ENCODE data around the gene CPNE1. TPM values are rescaled to one million over a fixed set of nuclear protein-coding genes. Genes with fewer than 3 reads are reported as not detected.

Gene CPNE1
- total RNA-seq, 5 donors from 2014 or later (not counting 1 experiment from before 2014, with no cell fraction given) = 284 to 408 (median 324) TPM

DNA sequence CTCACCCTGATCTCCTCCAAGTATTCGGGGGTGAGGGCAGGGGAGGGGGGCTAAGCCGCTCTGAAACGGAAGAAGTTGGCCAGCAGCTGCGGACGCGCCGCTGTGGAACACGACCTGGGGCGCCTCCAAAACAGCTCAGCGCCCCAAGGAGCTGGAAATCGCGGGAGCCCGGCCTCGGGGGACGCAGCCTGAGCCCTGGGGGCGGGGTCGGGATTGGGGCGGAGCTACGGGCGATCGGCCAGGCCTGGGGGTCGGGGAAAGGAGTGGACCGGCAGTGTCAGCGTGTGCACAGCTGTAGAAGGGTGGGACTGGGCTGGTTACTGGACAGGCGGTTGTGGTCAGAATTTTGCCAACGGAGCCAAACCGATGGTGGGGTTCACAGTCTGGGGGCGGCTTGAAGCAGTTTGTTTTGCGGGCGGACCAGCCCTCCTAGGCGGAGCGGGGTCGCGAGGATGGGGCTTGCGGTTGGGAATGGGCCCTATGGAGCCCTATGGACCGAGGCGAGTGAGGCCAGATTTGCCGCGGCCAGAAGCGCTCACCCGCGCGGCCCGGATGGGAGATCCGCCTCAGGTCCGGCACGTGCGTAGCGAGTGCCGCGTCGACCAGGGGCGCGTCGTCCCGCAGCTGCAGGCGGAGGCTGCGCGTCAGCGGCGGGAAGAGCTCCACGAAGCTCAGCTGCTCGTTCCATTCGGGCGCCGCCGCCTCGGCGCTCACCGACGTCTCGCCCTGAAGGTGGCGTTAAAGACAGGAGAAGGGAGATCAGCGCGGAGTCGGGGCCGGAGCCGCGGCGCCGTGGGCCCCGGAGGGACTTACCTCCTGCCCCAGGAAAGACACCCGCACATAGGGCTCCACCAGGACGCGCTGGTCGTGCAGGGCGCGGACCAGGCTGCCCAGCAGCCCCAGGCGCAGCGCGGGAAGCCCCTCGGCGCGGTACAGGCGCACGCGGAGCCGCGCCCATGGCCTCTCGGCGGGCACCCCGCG lies 63.4 kb downstream of the CPNE1 start:
- H3K36me3 ChIP-seq (ENCODE audit: control insufficient read depth in 2 of 2, extremely low read depth in 1 of 2, insufficient read depth in 1 of 2, low read length in 1 of 2) = no peaks in the 10 kb centered on the region
- peaks cover 0 to 14% (median 7%) of the 10 kb centered on the region in 3 donors for H3K4me1 Mint-ChIP-seq
- peak overlapping the region; percentile 72 to 81 (median 75) for H3K4me3 Mint-ChIP-seq
- no peak overlapping the region for H3K27ac Mint-ChIP-seq
- WGBS (ENCODE audit: insufficient coverage) = under 1% methylated on average over 98 of the region's 103 CpGs
- no peaks in the 10 kb centered on the region for H3K9me3 Mint-ChIP-seq
- peaks cover 4 to 53% of the 10 kb centered on the region in 2 experiments for H3K27me3 ChIP-seq (replicated peaks in 1 of 2; ENCODE audit: control insufficient read depth in 2 of 2, extremely low read depth in 1 of 2, insufficient read depth in 2 of 2, low read length in 1 of 2)
- CTCF ChIA-PET = interaction anchor here in 1 of 2 donors (0.6 to 1.9 kb wide), 9 partner anchors 12 to 457 kb away, joined by 3 to 17 read pairs (median 4); partner anchors contain the start of genes ERGIC3, ROMO1 and SPAG4
- H3K4me3 ChIP-seq (ENCODE audit: control insufficient read depth in 1 of 2, extremely low read depth in 1 of 2, low read length in 1 of 2) = peak overlapping the region; percentile 52 to 69
- H3K9me3 ChIP-seq = no peaks in the 10 kb centered on the region
- DNase-seq (peak; percentile 61 to 89 (median 75)), ATAC-seq (replicated peaks in 1 of 4) (peak; percentile 91 to 95 (median 92))
- H3K27me3 Mint-ChIP-seq = peaks cover 0 to 11% of the 10 kb centered on the region in 2 donors
- no peak overlapping the region for H3K27ac ChIP-seq (ENCODE audit: low read length)
- no peaks in the 10 kb centered on the region for H3K36me3 Mint-ChIP-seq
- POLR2A ChIA-PET = interaction anchor here in 1 of 2 donors (0.6 to 1.0 kb wide), 3 partner anchors 14 to 133 kb away, joined by 3 read pairs; partner anchors contain the start of gene SPAG4
- peaks cover 0 to 19% of the 10 kb centered on the region in 2 experiments for H3K4me1 ChIP-seq (ENCODE audit: control insufficient read depth in 1 of 2, extremely low read depth in 1 of 2, insufficient read depth in 2 of 2, low read length in 2 of 2)

DNA sequence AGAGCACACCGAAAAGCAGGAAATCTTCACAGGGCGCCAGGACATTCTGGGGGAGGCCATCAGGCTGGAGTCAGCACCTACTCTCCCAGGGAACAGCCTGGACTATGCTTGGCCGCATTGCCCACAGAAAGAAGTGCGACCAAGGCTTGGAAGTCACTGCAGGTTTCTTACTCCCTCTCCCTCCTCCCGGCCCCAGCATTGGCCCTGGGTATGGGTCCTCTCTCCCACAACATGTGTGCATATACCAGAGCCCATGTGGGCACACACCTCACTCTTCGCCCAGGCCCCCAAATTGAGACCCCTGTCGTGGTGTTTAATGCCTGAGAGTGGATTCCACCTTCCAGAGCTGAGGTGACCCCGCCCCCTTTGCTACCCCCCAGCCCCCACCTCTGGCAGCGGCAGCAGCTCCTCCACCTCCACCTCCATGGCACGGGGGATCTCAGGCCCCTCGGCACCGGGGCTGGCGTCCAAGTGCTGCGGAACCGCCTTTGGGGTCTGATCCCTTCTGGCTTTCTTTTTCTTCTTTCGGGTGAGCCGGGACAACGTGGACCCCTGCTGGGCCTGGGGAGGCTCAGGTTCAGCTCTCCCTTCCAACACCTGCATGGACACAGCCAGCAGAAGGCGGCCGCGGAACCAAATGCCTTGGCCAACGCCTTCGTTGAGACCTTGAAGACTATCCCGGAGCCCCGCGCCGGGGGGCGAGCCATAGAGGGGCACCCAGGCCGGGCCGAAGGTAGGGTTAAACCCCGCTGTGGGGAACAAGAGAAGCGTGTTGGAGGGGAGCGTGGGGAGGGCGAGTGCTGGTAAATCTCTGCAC lies 64.3 kb downstream of the CPNE1 start:
- Mint-ChIP-seq H3K27me3 (peaks cover 0 to 11% of the 10 kb centered on the region in 2 donors), H3K27ac (no peak overlapping the region), H3K9me3 (no peaks in the 10 kb centered on the region), H3K4me1 (peaks cover 0 to 14% (median 7%) of the 10 kb centered on the region in 3 donors), H3K4me3 (peak overlapping the region; percentile 72 to 81 (median 75)), H3K36me3 (no peaks in the 10 kb centered on the region)
- no peak for ATAC-seq (replicated peaks in 1 of 4)
- Histone ChIP-seq H3K4me1 (ENCODE audit: control insufficient read depth in 1 of 2, extremely low read depth in 1 of 2, insufficient read depth in 2 of 2, low read length in 2 of 2) (peaks cover 0 to 19% of the 10 kb centered on the region in 2 experiments), H3K27me3 (replicated peaks in 1 of 2; ENCODE audit: control insufficient read depth in 2 of 2, extremely low read depth in 1 of 2, insufficient read depth in 2 of 2, low read length in 1 of 2) (peaks cover 4 to 50% of the 10 kb centered on the region in 2 experiments), H3K36me3 (ENCODE audit: control insufficient read depth in 2 of 2, extremely low read depth in 1 of 2, insufficient read depth in 1 of 2, low read length in 1 of 2) (no peaks in the 10 kb centered on the region), H3K9me3 (no peaks in the 10 kb centered on the region), H3K4me3 (ENCODE audit: control insufficient read depth in 1 of 2, extremely low read depth in 1 of 2, low read length in 1 of 2) (peak overlapping the region; percentile 52 to 69), H3K27ac (ENCODE audit: low read length) (no peak overlapping the region)
- DNase-seq = peak in 1 of 35 experiments; percentile 24
- ChIA-PET CTCF (interaction anchor here in 1 of 2 donors (1.0 to 1.9 kb wide), 3 partner anchors 19 to 285 kb away, joined by 3 to 17 read pairs (median 4); no protein-coding TSS in a partner anchor), POLR2A (interaction anchor here (0.6 to 1.0 kb wide), 3 partner anchors 15 to 1099 kb away, joined by 3 read pairs; no protein-coding TSS in a partner anchor)
- WGBS (ENCODE audit: insufficient coverage) = 40% methylated on average over 23 of the region's 34 CpGs

- no peaks in the 10 kb centered on the region for H3K36me3 Mint-ChIP-seq
- 90% methylated on average over 4 of the region's 9 CpGs for WGBS (ENCODE audit: insufficient coverage)
- ChIA-PET CTCF (no interaction called here), POLR2A (interaction anchor here in 1 of 2 donors (0.6 kb wide), 1 partner anchor 1100 kb away, joined by 3 read pairs; no protein-coding TSS in a partner anchor)
- peaks cover 4 to 50% of the 10 kb centered on the region in 2 experiments for H3K27me3 ChIP-seq (replicated peaks in 1 of 2; ENCODE audit: control insufficient read depth in 2 of 2, extremely low read depth in 1 of 2, insufficient read depth in 2 of 2, low read length in 1 of 2)
- H3K4me1 ChIP-seq (ENCODE audit: control insufficient read depth in 1 of 2, extremely low read depth in 1 of 2, insufficient read depth in 2 of 2, low read length in 2 of 2) = peaks cover 0 to 19% of the 10 kb centered on the region in 2 experiments
- H3K27me3 Mint-ChIP-seq = peaks cover 0 to 11% of the 10 kb centered on the region in 2 donors
- H3K27ac Mint-ChIP-seq = no peak overlapping the region
- no peaks in the 10 kb centered on the region for H3K36me3 ChIP-seq (ENCODE audit: control insufficient read depth in 2 of 2, extremely low read depth in 1 of 2, insufficient read depth in 1 of 2, low read length in 1 of 2)
- DNase-seq (no peak), ATAC-seq (replicated peaks in 1 of 4) (no peak)
- H3K4me3 Mint-ChIP-seq = no peak overlapping the region
- no peaks in the 10 kb centered on the region for H3K9me3 Mint-ChIP-seq
- H3K9me3 ChIP-seq = no peaks in the 10 kb centered on the region
- peaks cover 0 to 14% (median 7%) of the 10 kb centered on the region in 3 donors for H3K4me1 Mint-ChIP-seq
- no peak overlapping the region for H3K4me3 ChIP-seq (ENCODE audit: control insufficient read depth in 1 of 2, extremely low read depth in 1 of 2, low read length in 1 of 2)
- no peak overlapping the region for H3K27ac ChIP-seq (ENCODE audit: low read length)
These were observed 65.0 kb downstream of the CPNE1 start for GRCh38 chr20:35599776-35600120.

DNA sequence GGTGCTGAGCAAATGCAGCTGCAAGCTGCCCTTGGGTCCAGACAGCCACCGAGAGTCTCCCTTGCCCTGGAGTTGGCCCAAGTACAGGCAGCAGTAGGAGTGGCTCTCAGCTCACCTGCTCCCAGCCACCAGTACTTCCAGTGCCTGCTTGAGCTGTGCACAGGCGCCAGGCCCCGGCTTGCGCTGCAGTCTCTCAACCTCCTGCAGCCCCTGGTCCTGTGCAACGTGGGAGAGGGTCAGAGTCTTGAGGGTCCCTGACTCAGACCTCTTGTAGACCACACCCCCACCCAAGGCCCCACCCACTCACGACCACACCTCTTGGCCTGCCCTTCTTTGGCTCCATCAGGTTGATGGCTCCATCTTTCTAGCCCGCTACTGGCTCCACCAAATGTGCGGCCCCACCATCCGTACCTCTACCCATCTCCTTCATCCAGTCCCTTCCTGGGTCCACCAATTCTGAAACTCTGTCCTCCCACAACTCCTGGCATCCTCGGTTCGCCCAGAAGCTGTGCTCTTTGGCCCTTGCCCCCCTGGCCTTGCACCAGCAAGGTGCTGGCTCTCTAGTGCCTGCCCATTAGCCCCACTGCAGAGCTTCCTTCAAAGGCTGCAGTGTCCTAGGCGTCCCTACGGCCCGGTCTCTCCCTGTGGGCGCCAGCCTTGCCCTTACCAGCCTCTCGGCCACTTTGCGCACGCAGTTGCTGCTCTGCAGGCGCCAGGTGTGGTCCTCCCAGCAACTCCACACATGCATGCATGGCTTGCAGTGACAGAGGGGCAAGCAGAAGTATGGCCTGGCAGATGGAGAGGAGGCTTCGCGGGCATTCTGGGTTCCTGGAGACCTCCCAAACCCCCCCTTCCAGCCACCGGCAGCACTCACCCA lies 65.6 kb downstream of the CPNE1 start:
- peaks cover 0 to 14% (median 7%) of the 10 kb centered on the region in 3 donors for H3K4me1 Mint-ChIP-seq
- peak overlapping the region in 1 of 2 donors; percentile 27 for H3K27ac Mint-ChIP-seq
- Histone ChIP-seq H3K36me3 (ENCODE audit: control insufficient read depth in 2 of 2, extremely low read depth in 1 of 2, insufficient read depth in 1 of 2, low read length in 1 of 2) (no peaks in the 10 kb centered on the region), H3K27me3 (replicated peaks in 1 of 2; ENCODE audit: control insufficient read depth in 2 of 2, extremely low read depth in 1 of 2, insufficient read depth in 2 of 2, low read length in 1 of 2) (peaks cover 4 to 50% of the 10 kb centered on the region in 2 experiments), H3K4me1 (ENCODE audit: control insufficient read depth in 1 of 2, extremely low read depth in 1 of 2, insufficient read depth in 2 of 2, low read length in 2 of 2) (peaks cover 0 to 19% of the 10 kb centered on the region in 2 experiments), H3K27ac (ENCODE audit: low read length) (no peak overlapping the region), H3K9me3 (no peaks in the 10 kb centered on the region), H3K4me3 (ENCODE audit: control insufficient read depth in 1 of 2, extremely low read depth in 1 of 2, low read length in 1 of 2) (no peak overlapping the region)
- ChIA-PET POLR2A (no interaction called here), CTCF (no interaction called here)
- DNase-seq (no peak), ATAC-seq (replicated peaks in 1 of 4) (no peak)
- H3K36me3 Mint-ChIP-seq = no peaks in the 10 kb centered on the region
- H3K4me3 Mint-ChIP-seq = no peak overlapping the region
- WGBS (ENCODE audit: insufficient coverage) = 81% methylated on average over 16 of the region's 22 CpGs
- H3K9me3 Mint-ChIP-seq = no peaks in the 10 kb centered on the region
- H3K27me3 Mint-ChIP-seq = peaks cover 0 to 11% of the 10 kb centered on the region in 2 donors

GRCh38 chr20:35598476-35598875 lies 66.2 kb downstream of the CPNE1 start:
- Histone ChIP-seq H3K4me3 (ENCODE audit: control insufficient read depth in 1 of 2, extremely low read depth in 1 of 2, low read length in 1 of 2) (no peak overlapping the region), H3K9me3 (no peaks in the 10 kb centered on the region), H3K36me3 (ENCODE audit: control insufficient read depth in 2 of 2, extremely low read depth in 1 of 2, insufficient read depth in 1 of 2, low read length in 1 of 2) (no peaks in the 10 kb centered on the region), H3K27ac (ENCODE audit: low read length) (no peak overlapping the region), H3K27me3 (replicated peaks in 1 of 2; ENCODE audit: control insufficient read depth in 2 of 2, extremely low read depth in 1 of 2, insufficient read depth in 2 of 2, low read length in 1 of 2) (peaks cover 4 to 46% of the 10 kb centered on the region in 2 experiments), H3K4me1 (ENCODE audit: control insufficient read depth in 1 of 2, extremely low read depth in 1 of 2, insufficient read depth in 2 of 2, low read length in 2 of 2) (peaks cover 0 to 19% of the 10 kb centered on the region in 2 experiments)
- Mint-ChIP-seq H3K27ac (no peak overlapping the region), H3K9me3 (no peaks in the 10 kb centered on the region), H3K36me3 (no peaks in the 10 kb centered on the region), H3K4me1 (peaks cover 0 to 14% (median 7%) of the 10 kb centered on the region in 3 donors), H3K4me3 (no peak overlapping the region), H3K27me3 (peaks cover 0 to 11% of the 10 kb centered on the region in 2 donors)
- DNase-seq (no peak), ATAC-seq (replicated peaks in 1 of 4) (no peak)
- POLR2A ChIA-PET = interaction anchor here in 1 of 2 donors (0.7 kb wide), 1 partner anchor 226 kb away, joined by 6 read pairs; no protein-coding TSS in a partner anchor
- CTCF ChIA-PET = no interaction called here
- 100% methylated on average over 2 of the region's 7 CpGs for WGBS (ENCODE audit: insufficient coverage)

Data from T-cell (primary cell).